Motor neuron (in vitro differentiated cells): ENCODE results near the gene CCDC69. TPM values are rescaled to one million over a fixed set of nuclear protein-coding genes. Genes with fewer than 3 reads are reported as not detected.
A peak's percentile ranks its signal among the peaks of the same experiment; 100 is the strongest.

Experiments used
- ATAC-seq, 8 experiments: fragments of 200-7000 bp; cut with Tn5 transposase; replicated peaks in 6 of 8; 2 replicates each; pipeline ENCODE4 v1.8.0; 2021; ENCODE audit warnings: mild to moderate bottlenecking in 8 of 8, moderate library complexity in 8 of 8
- H3K27ac ChIP-seq, 2 donors: fragments of 250-450 bp; sonication (Bioruptor Pico); 2 replicates each; pipeline ENCODE4 v1.9.0; 2021; ENCODE audit warnings: antibody characterized with exemption in 2 of 2, mild to moderate bottlenecking in 2 of 2, moderate library complexity in 1 of 2
- H3K4me1 ChIP-seq, 2 donors: fragments of 250-450 bp; sonication (Bioruptor Pico); replicated peaks in 1 of 2; 2 replicates each; pipeline ENCODE4 v1.6.1; 2021; ENCODE audit warnings: antibody characterized with exemption in 2 of 2, mild to moderate bottlenecking in 2 of 2, moderate library complexity in 1 of 2
- H3K4me3 ChIP-seq, 5 donors: fragments of 250-450 bp; sonication (Bioruptor Pico); 2 replicates each; pipeline ENCODE4 v1.9.0; 2021; ENCODE audit warnings: antibody characterized with exemption in 5 of 5, mild to moderate bottlenecking in 5 of 5, moderate library complexity in 4 of 5
- WGBS, 10 experiments: fragments of 450-650 bp; shearing (Covaris generic); methylation state at CpG; one replicate each; pipeline ENCODE4 v1.0.0; 2022; 5-methylcytosine and 5-hydroxymethylcytosine counted together
- in situ Hi-C, 9 experiments: fragments of 400-800 bp; cut with MboI; loops; one replicate each; pipeline ENCODE4 v1.15.0; 2021; ENCODE audit warnings: low sequenced_read_pairs in 9 of 9, low pct_unique_long_range_greater_than_20kb in 2 of 9; ENCODE audit not compliant: unreplicated experiment in 9 of 9
- total RNA-seq, 8 experiments: library from RNA; unstranded; fragments of 300-600 nt; gene quantifications; 2 replicates each; pipeline versions ENCODE4 v1.2.3 to v1.2.4, GENCODE V29; 2022

CCDC69 gene
- total RNA-seq, 8 experiments from 2014 or later: 0.23 to 22.1 (median 1.1) TPM

GRCh38 chr5:151254556-151254955 is 30.7 kb upstream of the CCDC69 start:
- 55 to 100% (median 78%) methylated on average over 1 of the region's 1 CpG; no CpG with 5 or more reads in 2 of the 10 experiments for WGBS, 10 experiments
- Histone ChIP-seq H3K4me3 (no peak overlapping the region), H3K4me1 (peaks cover 4 to 7% of the 10 kb centered on the region in 2 donors), H3K27ac (no peak overlapping the region)
- in situ Hi-C loops: no loop called here
- ATAC-seq: no peak

GRCh38 chr5:151253605-151253950 is 29.7 kb upstream of the CCDC69 start:
- in situ Hi-C loops: no loop called here
- no peak overlapping the region for H3K27ac ChIP-seq
- peak overlapping the region; percentile 55 to 71 (median 58) for H3K4me3 ChIP-seq
- WGBS, 10 experiments: 12 to 60% (median 21%) methylated on average over 1 to 4 of the region's 5 CpGs; no CpG with 5 or more reads in 3 of the 10 experiments
- no peak for ATAC-seq
- H3K4me1 ChIP-seq: peaks cover 4 to 7% of the 10 kb centered on the region in 2 donors

GRCh38 chr5:151252762-151253604 is 29.1 kb upstream of the CCDC69 start, which contains the start of gene GM2A:
Gene GM2A (plus strand): TSS chr5:151253185. CDS start chr5:151253217, 32 bp downstream.
- in situ Hi-C loops: no loop called here
- Histone ChIP-seq H3K4me3 (peak within 1 kb of the TSS; percentile 55 to 71 (median 58)), H3K4me1 (peaks cover 4 to 7% of the 10 kb centered on the region in 2 donors), H3K27ac (no peak within 1 kb of the TSS)
- ATAC-seq: peak; percentile 93 to 98 (median 97)
- 0 to 8% (median 0%) methylated on average over 2 to 6 of the region's 52 CpGs; no CpG with 5 or more reads in 4 of the 10 experiments for whole genome bisulfite sequencing, 10 experiments

- in situ Hi-C loops: no loop called here
- no peak for ATAC-seq
- 96 to 100% (median 100%) methylated on average over 1 to 4 of the region's 4 CpGs; no CpG with 5 or more reads in 2 of the 10 experiments for WGBS, 10 experiments
- Histone ChIP-seq H3K27ac (no peak overlapping the region), H3K4me1 (peaks cover 4 to 7% of the 10 kb centered on the region in 2 donors), H3K4me3 (no peak overlapping the region)
Measured at GRCh38 chr5:151251621-151252020, 27.7 kb upstream of the CCDC69 start.

- peaks cover 4 to 7% of the 10 kb centered on the region in 2 donors for H3K4me1 ChIP-seq
- no peak overlapping the region for H3K4me3 ChIP-seq
- in situ Hi-C loops: no loop called here
- WGBS, 10 experiments: 80 to 100% (median 93%) methylated on average over 2 to 5 of the region's 5 CpGs; no CpG with 5 or more reads in 1 of the 10 experiments
- no peak overlapping the region for H3K27ac ChIP-seq
- ATAC-seq: no peak
Measured at GRCh38 chr5:151251001-151251551, 27.2 kb upstream of the CCDC69 start.

GRCh38 chr5:151250346-151251000 is 26.6 kb upstream of the CCDC69 start:
- H3K4me3 ChIP-seq: no peak overlapping the region
- in situ Hi-C loops: no loop called here
- WGBS, 10 experiments: 33 to 92% (median 86%) methylated on average over 2 to 10 of the region's 10 CpGs
- no peak for ATAC-seq
- H3K4me1 ChIP-seq: peaks cover 4 to 7% of the 10 kb centered on the region in 2 donors
- no peak overlapping the region for H3K27ac ChIP-seq

- peaks cover 4 to 7% of the 10 kb centered on the region in 2 donors for H3K4me1 ChIP-seq
- ATAC-seq: no peak
- 0 to 95% (median 77%) methylated on average over 1 to 5 of the region's 5 CpGs; no CpG with 5 or more reads in 2 of the 10 experiments for WGBS, 10 experiments
- H3K4me3 ChIP-seq: no peak overlapping the region
- in situ Hi-C loops: no loop called here
- no peak overlapping the region for H3K27ac ChIP-seq
Measured at GRCh38 chr5:151249281-151249680, 25.4 kb upstream of the CCDC69 start.

GRCh38 chr5:151248651-151249050 is 24.8 kb upstream of the CCDC69 start:
- no peak overlapping the region for H3K4me3 ChIP-seq
- H3K4me1 ChIP-seq: peaks cover 1 to 2% of the 10 kb centered on the region in 2 donors
- in situ Hi-C loops: no loop called here
- WGBS, 10 experiments: 17 to 100% (median 60%) methylated on average over 1 to 2 of the region's 2 CpGs; no CpG with 5 or more reads in 4 of the 10 experiments
- ATAC-seq: no peak
- no peak overlapping the region for H3K27ac ChIP-seq

- H3K4me3 ChIP-seq: no peak overlapping the region
- no peak overlapping the region for H3K27ac ChIP-seq
- in situ Hi-C loops: no loop called here
- H3K4me1 ChIP-seq: no peaks in the 10 kb centered on the region
- no peak for ATAC-seq
- WGBS, 10 experiments: 24 to 100% (median 73%) methylated on average over 2 to 4 of the region's 4 CpGs; no CpG with 5 or more reads in 3 of the 10 experiments
Measured at GRCh38 chr5:151245680-151246219, 21.9 kb upstream of the CCDC69 start.

GRCh38 chr5:151244206-151244605 is 20.3 kb upstream of the CCDC69 start:
- no peak overlapping the region for H3K27ac ChIP-seq
- no peak for ATAC-seq
- in situ Hi-C loops: no loop called here
- 69% methylated on average over 2 of the region's 3 CpGs; no CpG with 5 or more reads in 9 of the 10 experiments for WGBS, 10 experiments
- no peaks in the 10 kb centered on the region for H3K4me1 ChIP-seq
- H3K4me3 ChIP-seq: no peak overlapping the region

GRCh38 chr5:151243564-151243963 is 19.7 kb upstream of the CCDC69 start:
- no peak overlapping the region for H3K4me3 ChIP-seq
- in situ Hi-C loops: no loop called here
- ATAC-seq: no peak

GRCh38 chr5:151243127-151243526 is 19.2 kb upstream of the CCDC69 start:
- Histone ChIP-seq H3K4me1 (peaks cover 0 to 4% of the 10 kb centered on the region in 2 donors), H3K27ac (no peak overlapping the region), H3K4me3 (no peak overlapping the region)
- ATAC-seq: no peak
- 38 to 100% (median 84%) methylated on average over 1 to 4 of the region's 4 CpGs; no CpG with 5 or more reads in 2 of the 10 experiments for WGBS, 10 experiments
- in situ Hi-C loops: no loop called here

More at GRCh38 chr5:151243564-151243963, 19.7 kb upstream of the CCDC69 start:
- 78 to 100% (median 90%) methylated on average over 1 to 4 of the region's 4 CpGs; no CpG with 5 or more reads in 3 of the 10 experiments for WGBS, 10 experiments
- Histone ChIP-seq H3K4me1 (peaks cover 0 to 4% of the 10 kb centered on the region in 2 donors), H3K27ac (no peak overlapping the region)
